ENCODE results near the gene ADAMTS8. TPM values are rescaled to one million over a fixed set of nuclear protein-coding genes. Genes with fewer than 3 reads are reported as not detected.

The ADAMTS8 gene
- total RNA-seq, 2 donors from 2014 or later: 0.66 TPM; not detected in 1

- ATAC-seq: no peak
- no peaks in the 10 kb centered on the region for H3K9me3 ChIP-seq
- no peaks in the 10 kb centered on the region for H3K4me1 ChIP-seq
- 79 to 83% methylated on average over 10 of the region's 10 CpGs for whole genome bisulfite sequencing, 2 donors
- no peak overlapping the region for H3K27ac ChIP-seq
- TF ChIP-seq CTCF (IDR thresholded peaks at IDR 0.05) (no peak), POLR2A (IDR thresholded peaks at IDR 0.05) (no peak)
- DNase-seq: no peak
- intact Hi-C loops (cut with DNase I): no loop called here
- H3K27me3 ChIP-seq: no peaks in the 10 kb centered on the region
- no peaks in the 10 kb centered on the region for H3K36me3 ChIP-seq (replicated peaks in 1 of 2; ENCODE audit: insufficient read depth in 1 of 2, low read depth in 2 of 2)
- no peak overlapping the region for H3K4me3 ChIP-seq
These were observed 38.9 kb upstream of the ADAMTS8 start for GRCh38 chr11:130467116-130467900.

DNA sequence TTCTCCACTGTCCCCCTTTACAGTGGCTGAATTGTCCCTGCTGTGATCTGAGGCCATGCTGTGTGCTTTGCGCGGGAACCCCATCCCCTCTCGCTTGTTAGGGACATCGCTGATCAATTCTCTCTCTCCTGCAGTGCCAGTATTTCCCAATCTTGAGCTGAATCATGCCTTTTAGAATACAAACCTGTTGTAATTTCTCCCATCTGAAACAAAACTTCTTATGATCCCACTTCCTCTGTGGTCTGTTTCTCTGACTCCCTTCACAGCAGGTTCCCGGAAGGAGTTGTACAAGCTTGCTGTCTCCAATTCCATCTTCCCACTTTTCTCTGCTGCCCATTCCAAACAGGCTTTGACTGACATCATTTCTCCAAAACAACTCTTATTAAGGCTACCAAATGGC, 36.9 kb upstream of the ADAMTS8 start:
- no peaks in the 10 kb centered on the region for H3K27me3 ChIP-seq
- H3K27ac ChIP-seq: no peak overlapping the region
- ATAC-seq (no peak), DNase-seq (no peak)
- no peaks in the 10 kb centered on the region for H3K4me1 ChIP-seq
- TF ChIP-seq POLR2A (IDR thresholded peaks at IDR 0.05) (no peak), CTCF (IDR thresholded peaks at IDR 0.05) (no peak)
- intact Hi-C loops (cut with DNase I): no loop called here
- no peak overlapping the region for H3K4me3 ChIP-seq
- no peaks in the 10 kb centered on the region for H3K36me3 ChIP-seq (replicated peaks in 1 of 2; ENCODE audit: insufficient read depth in 1 of 2, low read depth in 2 of 2)
- 91% methylated on average over 5 of the region's 5 CpGs for WGBS, 2 donors
- no peaks in the 10 kb centered on the region for H3K9me3 ChIP-seq

DNA sequence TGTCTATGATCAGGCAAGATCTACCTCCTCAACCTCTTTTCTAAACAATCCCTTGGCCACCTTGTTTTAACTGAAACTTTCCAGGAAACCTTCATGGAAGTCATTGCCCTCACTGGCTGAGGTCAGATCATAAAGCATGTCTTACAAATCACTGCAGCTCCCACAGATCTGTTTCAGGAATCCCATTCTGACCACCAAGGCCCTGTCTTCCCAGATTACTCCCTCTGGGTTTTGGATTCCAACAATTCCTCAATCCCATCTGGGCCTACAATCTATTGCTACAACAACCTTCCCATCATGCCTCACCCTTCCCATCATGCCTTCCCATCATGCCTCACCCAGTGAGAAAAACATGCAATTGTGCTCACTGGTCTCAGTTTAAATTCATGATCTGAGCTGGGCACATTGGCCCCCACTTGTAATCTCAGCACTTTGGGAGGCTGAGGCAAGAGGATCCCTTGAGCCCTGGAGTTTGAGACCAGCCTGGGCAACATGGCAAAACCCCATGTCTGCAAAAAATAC, 35.9 kb upstream of the ADAMTS8 start:
- H3K4me3 ChIP-seq: no peak overlapping the region
- TF ChIP-seq POLR2A (IDR thresholded peaks at IDR 0.05) (no peak), CTCF (IDR thresholded peaks at IDR 0.05) (no peak)
- ATAC-seq: no peak
- no peaks in the 10 kb centered on the region for H3K36me3 ChIP-seq (replicated peaks in 1 of 2; ENCODE audit: insufficient read depth in 1 of 2, low read depth in 2 of 2)
- H3K9me3 ChIP-seq: no peaks in the 10 kb centered on the region
- H3K4me1 ChIP-seq: no peaks in the 10 kb centered on the region
- no peak overlapping the region for H3K27ac ChIP-seq
- no peak for DNase-seq
- H3K27me3 ChIP-seq: no peaks in the 10 kb centered on the region
- intact Hi-C loops (cut with DNase I): no loop called here

GRCh38 chr11:130462931-130463330, 34.5 kb upstream of the ADAMTS8 start:
- no peaks in the 10 kb centered on the region for H3K27me3 ChIP-seq
- 77 to 91% methylated on average over 8 of the region's 8 CpGs for WGBS, 2 donors
- ATAC-seq (no peak), DNase-seq (no peak)
- intact Hi-C loops (cut with DNase I): no loop called here
- no peak overlapping the region for H3K27ac ChIP-seq
- no peaks in the 10 kb centered on the region for H3K9me3 ChIP-seq
- no peak overlapping the region for H3K4me3 ChIP-seq
- TF ChIP-seq POLR2A (IDR thresholded peaks at IDR 0.05) (no peak), CTCF (IDR thresholded peaks at IDR 0.05) (no peak)
- no peaks in the 10 kb centered on the region for H3K36me3 ChIP-seq (replicated peaks in 1 of 2; ENCODE audit: insufficient read depth in 1 of 2, low read depth in 2 of 2)
- no peaks in the 10 kb centered on the region for H3K4me1 ChIP-seq
